Hematopoietic multipotent progenitor cell treated with erythropoietin and hydrocortisone succinate and interleukin-3 and kit ligand, for 17 days (in vitro differentiated cells): ENCODE data around the gene RPUSD4.
"Not testable (repeated sequence)": the region's sequence is repeated elsewhere in the genome, so short reads cannot be mapped to it uniquely, and the experiment has no call there.

Experiments
- DNase-seq: peaks from one replicate; pipeline ENCODE4 v3.0.0-alpha.2; 2015; ENCODE audit warnings: low spot score

The RPUSD4 gene

GRCh38 chr11:126211236-126212088 is at the start of gene RPUSD4, which contains the start of gene FAM118B:
Gene RPUSD4, minus strand, starts transcription at chr11:126211650. Its CDS starts 12 bp downstream, at chr11:126211638.
Gene FAM118B, plus strand, starts transcription at chr11:126211782. Its CDS starts 23,220 bp downstream, at chr11:126235002.
- peak; percentile 97 for DNase-seq

GRCh38 chr11:126257764-126258163 is 46.3 kb upstream of the RPUSD4 start:
- no peak for DNase-seq

GRCh38 chr11:126257144-126257543 is 45.7 kb upstream of the RPUSD4 start:
- no peak for DNase-seq

- DNase-seq: no peak
These were observed 44.8 kb upstream of the RPUSD4 start for GRCh38 chr11:126256216-126256615.

GRCh38 chr11:126255507-126255906 is 44.1 kb upstream of the RPUSD4 start:
- DNase-seq: not testable (repeated sequence)

- DNase-seq: no peak
These were observed 43.4 kb upstream of the RPUSD4 start for GRCh38 chr11:126254819-126255218.

- no peak for DNase-seq
These were observed 41.8 kb upstream of the RPUSD4 start for GRCh38 chr11:126253265-126253664.

- no peak for DNase-seq
These were observed 35.2 kb upstream of the RPUSD4 start for GRCh38 chr11:126246636-126247035.

GRCh38 chr11:126233391-126233790 is 21.9 kb upstream of the RPUSD4 start:
- no peak for DNase-seq

GRCh38 chr11:126232683-126233082 is 21.2 kb upstream of the RPUSD4 start:
- DNase-seq: no peak

- no peak for DNase-seq
These were observed 20.4 kb upstream of the RPUSD4 start for GRCh38 chr11:126231725-126232459.

- no peak for DNase-seq
These were observed 18.5 kb upstream of the RPUSD4 start for GRCh38 chr11:126229858-126230540.

GRCh38 chr11:126226334-126227084 is 15.1 kb upstream of the RPUSD4 start:
- DNase-seq: no peak

GRCh38 chr11:126225295-126225665 is 13.8 kb upstream of the RPUSD4 start:
- DNase-seq: no peak

GRCh38 chr11:126224647-126225294 is 13.3 kb upstream of the RPUSD4 start:
- no peak for DNase-seq

GRCh38 chr11:126219547-126219946 is 8.1 kb upstream of the RPUSD4 start:
- DNase-seq: no peak

GRCh38 chr11:126217491-126217890 is 6.0 kb upstream of the RPUSD4 start:
- no peak for DNase-seq

GRCh38 chr11:126216526-126217305 is 5.3 kb upstream of the RPUSD4 start:
- no peak for DNase-seq

- no peak for DNase-seq
These were observed 3.4 kb upstream of the RPUSD4 start for GRCh38 chr11:126214841-126215240.

GRCh38 chr11:126214441-126214840 is 3.0 kb upstream of the RPUSD4 start:
- no peak for DNase-seq
